Muscle layer of duodenum (tissue), 2 donors: ENCODE results near the gene PHETA1.

Experiments used
- H3K27ac ChIP-seq: one replicate; pipeline ENCODE4 v1.7.0; 2013; ENCODE audit warnings: mild to moderate bottlenecking, low read length
- H3K27me3 ChIP-seq: one replicate; pipeline ENCODE4 v1.7.0; 2013; ENCODE audit warnings: low read depth, mild to moderate bottlenecking, control low read depth, low read length
- H3K36me3 ChIP-seq, 2 donors: one replicate each; pipeline ENCODE4 v1.7.0; 2013; ENCODE audit warnings: low read length in 2 of 2, control low read depth in 1 of 2, mild to moderate bottlenecking in 1 of 2; ENCODE audit not compliant: insufficient read depth in 2 of 2, control insufficient read depth in 1 of 2
- H3K4me1 ChIP-seq, 2 donors: one replicate each; pipeline ENCODE4 v1.7.0; 2013; ENCODE audit warnings: low read length in 2 of 2, mild to moderate bottlenecking in 2 of 2, control low read depth in 1 of 2, moderate library complexity in 1 of 2; ENCODE audit not compliant: insufficient read depth in 2 of 2, control insufficient read depth in 1 of 2
- H3K4me3 ChIP-seq, 2 donors: one replicate each; pipeline ENCODE4 v1.7.0; 2013; ENCODE audit warnings: low read length in 2 of 2, low read depth in 1 of 2, mild to moderate bottlenecking in 1 of 2
- H3K9me3 ChIP-seq, 2 donors: one replicate each; pipeline ENCODE4 v1.7.0; 2013; ENCODE audit warnings: low read length in 2 of 2, control low read depth in 1 of 2, mild to moderate bottlenecking in 1 of 2; ENCODE audit not compliant: control insufficient read depth in 1 of 2
- donor health status: healthy.

The PHETA1 gene

GRCh38 chr12:111313833-111314259, 55.0 kb downstream of the PHETA1 start:
- Histone ChIP-seq H3K4me1 (no peaks in the 10 kb centered on the region), H3K27me3 (no peaks in the 10 kb centered on the region), H3K27ac (no peak overlapping the region), H3K36me3 (no peaks in the 10 kb centered on the region), H3K4me3 (no peak overlapping the region), H3K9me3 (no peaks in the 10 kb centered on the region)

GRCh38 chr12:111312708-111313107, 56.2 kb downstream of the PHETA1 start:
- H3K27ac ChIP-seq: no peak overlapping the region
- H3K9me3 ChIP-seq: no peaks in the 10 kb centered on the region
- H3K4me1 ChIP-seq: no peaks in the 10 kb centered on the region
- no peaks in the 10 kb centered on the region for H3K36me3 ChIP-seq
- no peaks in the 10 kb centered on the region for H3K27me3 ChIP-seq
- H3K4me3 ChIP-seq: no peak overlapping the region

DNA sequence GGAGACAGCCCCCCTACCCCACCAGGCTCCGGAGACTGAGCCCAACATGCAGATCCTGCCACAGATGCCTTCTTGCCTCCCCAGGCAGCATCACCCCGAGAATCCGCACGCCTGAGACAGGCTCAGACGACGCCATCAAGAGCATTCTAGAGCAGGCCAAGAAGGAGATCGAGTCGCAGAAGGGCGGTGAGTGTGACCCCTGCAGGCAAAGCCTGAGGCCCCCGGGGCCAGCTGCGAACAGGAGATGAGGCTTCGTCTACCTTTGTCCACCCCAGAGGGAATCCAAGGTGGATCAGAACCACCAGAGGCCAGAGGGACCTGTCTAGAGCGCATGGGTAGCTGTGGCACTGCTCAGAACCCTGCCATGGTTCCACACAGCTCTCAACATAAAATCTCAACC, 56.9 kb downstream of the PHETA1 start:
- Histone ChIP-seq H3K9me3 (no peaks in the 10 kb centered on the region), H3K27ac (no peak overlapping the region), H3K4me3 (no peak overlapping the region), H3K36me3 (no peaks in the 10 kb centered on the region), H3K27me3 (no peaks in the 10 kb centered on the region), H3K4me1 (no peaks in the 10 kb centered on the region)

DNA sequence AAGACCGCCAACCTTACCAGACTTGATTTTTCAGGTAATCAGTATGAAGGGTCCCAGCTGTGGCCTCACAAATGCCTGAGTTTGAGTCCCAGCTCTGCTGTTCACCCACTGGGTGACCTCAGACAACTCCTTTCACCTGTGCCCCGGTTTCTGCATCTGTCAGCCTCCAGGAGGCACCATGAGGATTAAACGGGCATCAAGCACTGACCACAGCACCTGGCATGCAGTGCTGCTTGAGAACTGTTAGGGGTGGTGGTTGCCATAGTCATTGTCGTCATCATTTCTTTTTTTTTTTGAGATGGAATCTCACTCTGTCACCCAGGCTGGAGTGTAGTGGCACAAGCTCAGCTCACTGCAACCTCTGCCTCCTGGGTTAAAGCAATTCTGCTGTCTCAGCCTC, 57.9 kb downstream of the PHETA1 start:
- Histone ChIP-seq H3K4me1 (no peaks in the 10 kb centered on the region), H3K9me3 (peaks cover 0 to 4% of the 10 kb centered on the region in 2 donors), H3K27ac (no peak overlapping the region), H3K27me3 (no peaks in the 10 kb centered on the region), H3K4me3 (no peak overlapping the region), H3K36me3 (no peaks in the 10 kb centered on the region)
